Body of pancreas (tissue), 4 donors: ENCODE results near the gene DNASE1.

Experiments
- CTCF ChIP-seq, 7 experiments: fragments of 450-650 bp in 4 of 7; fragments of 200-600 bp in 3 of 7; sonication (generic) in 3 of 7; IDR thresholded peaks; one replicate each; pipeline ENCODE4 v1.5.1; 2016 to 2019; ENCODE audit warnings: antibody characterized with exemption in 7 of 7
- POLR2A ChIP-seq, 3 donors: fragments of 450-650 bp; IDR thresholded peaks; one replicate each; pipeline ENCODE4 v1.6.1; 2016; ENCODE audit warnings: antibody characterized with exemption in 3 of 3, mild to moderate bottlenecking in 2 of 3

- TF ChIP-seq CTCF (IDR thresholded peaks at IDR 0.05) (no peak), POLR2A (IDR thresholded peaks at IDR 0.05) (no peak)
These were observed 8.1 kb upstream of the DNASE1 start for GRCh38 chr16:3646348-3646920.
